Spleen (tissue), 11 donors: ENCODE data around the gene SNX11. TPM values are rescaled to one million over a fixed set of nuclear protein-coding genes. Genes with fewer than 3 reads are reported as not detected.
A peak's percentile ranks its signal among the peaks of the same experiment; 100 is the strongest.

Experiments used
- DNase-seq: peaks from one replicate; pipeline ENCODE4 v3.0.0-alpha.2; 2020
- H3K27ac ChIP-seq, 8 donors: fragments of 200-600 bp; sonication (generic) in 7 of 8; 1 replicate in 4 of 8; 2 replicates in 4 of 8; pipeline versions ENCODE4 v1.5.0 to v1.8.0; 2016 to 2021; ENCODE audit warnings: inconsistent platforms in 4 of 8, mild to moderate bottlenecking in 4 of 8, moderate library complexity in 1 of 8
- H3K27me3 ChIP-seq, 7 donors: fragments of 200-600 bp; sonication (generic) in 6 of 7; replicated peaks in 1 of 7; 1 replicate in 4 of 7; 2 replicates in 3 of 7; pipeline versions ENCODE4 v1.5.0 to v1.8.0; 2016 to 2021; ENCODE audit warnings: inconsistent platforms in 3 of 7, mild to moderate bottlenecking in 1 of 7
- H3K36me3 ChIP-seq, 6 donors: fragments of 200-600 bp; sonication (generic) in 5 of 6; 1 replicate in 4 of 6; 2 replicates in 2 of 6; pipeline versions ENCODE4 v1.5.0 to v1.8.0; 2016 to 2021; ENCODE audit warnings: inconsistent platforms in 2 of 6
- H3K4me1 ChIP-seq, 6 donors: fragments of 200-600 bp; sonication (generic) in 5 of 6; 1 replicate in 3 of 6; 2 replicates in 3 of 6; pipeline versions ENCODE4 v1.5.0 to v1.8.0; 2016 to 2021; ENCODE audit warnings: inconsistent platforms in 3 of 6
- H3K4me3 ChIP-seq, 8 donors: fragments of 200-600 bp; sonication (generic) in 7 of 8; 1 replicate in 4 of 8; 2 replicates in 4 of 8; pipeline versions ENCODE4 v1.5.0 to v1.8.0; 2016 to 2021; ENCODE audit warnings: inconsistent platforms in 4 of 8, mild to moderate bottlenecking in 4 of 8, moderate library complexity in 2 of 8
- H3K9me3 ChIP-seq, 8 donors: fragments of 200-600 bp; sonication (generic) in 7 of 8; 1 replicate in 4 of 8; 2 replicates in 4 of 8; pipeline versions ENCODE4 v1.5.0 to v1.8.0; 2016 to 2021; ENCODE audit warnings: inconsistent platforms in 4 of 8
- POLR2A ChIP-seq, 3 donors: fragments of 450-650 bp; IDR thresholded peaks; one replicate each; pipeline ENCODE4 v1.5.1; 2017; ENCODE audit warnings: antibody characterized with exemption in 3 of 3, mild to moderate bottlenecking in 1 of 3
- POLR2AphosphoS5 ChIP-seq, 3 donors: sonication (generic); formaldehyde crosslinking; IDR thresholded peaks; one replicate each; pipeline ENCODE4 v1.5.1; 2017; ENCODE audit warnings: antibody characterized with exemption in 3 of 3
- WGBS, 5 donors: extraction: QIAGEN DNeasy Blood & Tissue Kit in 3 of 5; methylation state at CpG; one replicate each; pipeline versions ENCODE4 v1.1.5 to v1.1.7; 2013 to 2018; 5-methylcytosine and 5-hydroxymethylcytosine counted together
- intact Hi-C: fragments of 100-400 bp; cut with DNase I; formaldehyde crosslinking; loops from one replicate; pipeline ENCODE4 v1.15.0; 2023; ENCODE audit warnings: low total_unique reads
- polyA plus RNA-seq, 3 donors: library from polyadenylated mRNA; stranded (reverse); fragments of 200-250 nt; gene quantifications; one replicate each; pipeline ENCODE4 v1.2.1, GENCODE V29; 2013
- total RNA-seq, 7 donors: library from RNA; depleted of rRNA in 3 of 7; stranded (reverse); fragments of >200 nt in 3 of 7; fragmentation: NEBNext Ultra II Directional in 4 of 7; extraction: Animal tissue kit (Norgen Biotek cat#: 25700) in 4 of 7; gene quantifications; one replicate each; pipeline versions ENCODE4 v1.1.0 to v1.2.1, GENCODE V29; 2016 to 2021
- TF ChIP-seq, protein P1 (sequence below), 11 experiments: fragments of 200-600 bp in 7 of 11; fragments of 450-650 bp in 4 of 11; sonication (generic) in 4 of 11; IDR thresholded peaks in 8 of 11; conservative IDR thresholded peaks in 3 of 11; 1 replicate in 7 of 11; 2 replicates in 4 of 11; pipeline versions ENCODE4 v1.4.0 to v1.8.0; 2016 to 2021; ENCODE audit warnings: antibody characterized with exemption in 11 of 11, inconsistent platforms in 4 of 11, mild to moderate bottlenecking in 1 of 11
- donor health status: healthy with polysubstance abuse.
- donor health status: DM: no; HTN: no; CAD: no; lungs with moderate emphysema.
- donor health status: DM: no; HTN: no; CAD: no.
- donor health status: Bipolar disorder and iron deficiency.
- donor health status: healthy.
- donor health status: DM: no; HTN: no; CAD: no.
- donor health status: DM: yes; HTN: yes; CAD: no.

Gene SNX11
- total and polyA plus RNA-seq, 10 donors = 17.6 to 45.4 (median 34.9) TPM

DNA sequence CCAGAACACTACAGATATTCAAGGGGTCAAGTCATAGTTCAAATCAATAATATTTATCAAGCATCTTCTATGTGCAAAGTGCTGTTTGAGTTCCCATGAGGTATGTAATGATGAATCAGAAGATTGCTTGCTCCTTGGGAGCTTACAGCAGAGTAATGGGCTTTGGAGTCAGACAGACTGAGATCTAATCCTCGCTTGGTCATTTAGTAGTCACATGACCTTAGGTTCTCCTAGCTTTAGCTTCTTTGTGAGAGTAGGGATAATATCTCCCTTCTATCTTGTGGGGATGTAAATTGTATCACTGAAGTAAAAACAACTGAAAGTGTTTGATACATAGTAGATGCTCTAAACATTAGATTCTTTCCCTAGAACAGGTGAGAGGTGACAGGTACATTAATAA lies 30.1 kb downstream of the SNX11 start:
- Histone ChIP-seq H3K36me3 (peaks cover 0 to 13% (median 0%) of the 10 kb centered on the region in 6 donors), H3K4me1 (peaks cover 0 to 10% (median 2%) of the 10 kb centered on the region in 6 donors), H3K9me3 (no peaks in the 10 kb centered on the region), H3K27me3 (no peaks in the 10 kb centered on the region), H3K27ac (no peak overlapping the region), H3K4me3 (no peak overlapping the region)
- TF ChIP-seq, protein P1, sequence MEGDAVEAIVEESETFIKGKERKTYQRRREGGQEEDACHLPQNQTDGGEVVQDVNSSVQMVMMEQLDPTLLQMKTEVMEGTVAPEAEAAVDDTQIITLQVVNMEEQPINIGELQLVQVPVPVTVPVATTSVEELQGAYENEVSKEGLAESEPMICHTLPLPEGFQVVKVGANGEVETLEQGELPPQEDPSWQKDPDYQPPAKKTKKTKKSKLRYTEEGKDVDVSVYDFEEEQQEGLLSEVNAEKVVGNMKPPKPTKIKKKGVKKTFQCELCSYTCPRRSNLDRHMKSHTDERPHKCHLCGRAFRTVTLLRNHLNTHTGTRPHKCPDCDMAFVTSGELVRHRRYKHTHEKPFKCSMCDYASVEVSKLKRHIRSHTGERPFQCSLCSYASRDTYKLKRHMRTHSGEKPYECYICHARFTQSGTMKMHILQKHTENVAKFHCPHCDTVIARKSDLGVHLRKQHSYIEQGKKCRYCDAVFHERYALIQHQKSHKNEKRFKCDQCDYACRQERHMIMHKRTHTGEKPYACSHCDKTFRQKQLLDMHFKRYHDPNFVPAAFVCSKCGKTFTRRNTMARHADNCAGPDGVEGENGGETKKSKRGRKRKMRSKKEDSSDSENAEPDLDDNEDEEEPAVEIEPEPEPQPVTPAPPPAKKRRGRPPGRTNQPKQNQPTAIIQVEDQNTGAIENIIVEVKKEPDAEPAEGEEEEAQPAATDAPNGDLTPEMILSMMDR (IDR thresholded peaks at IDR 0.05 in 8 of 11, conservative IDR thresholded peaks at IDR 0.05 in 3 of 11) = no peak
- TF ChIP-seq POLR2AphosphoS5 (IDR thresholded peaks at IDR 0.05) = no peak
- TF ChIP-seq POLR2A (IDR thresholded peaks at IDR 0.05) = no peak
- intact Hi-C loops = no loop called here
- WGBS, 5 donors = 81 to 87% (median 82%) methylated on average over 1 of the region's 1 CpG
- no peak for DNase-seq

DNA sequence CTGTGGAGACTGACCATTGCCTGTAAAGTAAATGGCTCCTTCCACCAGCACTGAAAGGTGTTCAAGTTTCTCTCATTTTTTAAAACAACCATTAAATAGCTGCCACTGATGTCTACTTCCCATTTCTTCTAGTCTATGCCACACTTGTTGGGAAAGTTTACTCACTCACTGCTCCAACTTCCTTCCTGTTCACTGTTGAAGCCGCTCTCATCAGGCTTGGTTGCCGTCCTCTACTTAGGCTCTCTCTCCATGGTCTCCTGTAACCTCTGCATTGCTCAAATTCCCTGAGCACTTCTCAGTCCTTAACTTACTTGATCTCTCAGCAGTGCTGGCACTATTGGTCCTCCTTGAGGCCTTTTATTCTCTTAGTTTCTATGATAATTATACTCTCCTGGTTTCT lies 32.4 kb downstream of the SNX11 start:
- Histone ChIP-seq H3K4me1 (peaks cover 0 to 10% (median 2%) of the 10 kb centered on the region in 6 donors), H3K27me3 (peaks cover 0 to 17% (median 0%) of the 10 kb centered on the region in 7 donors), H3K27ac (peak overlapping the region in 1 of 8 donors; percentile 30), H3K9me3 (no peaks in the 10 kb centered on the region), H3K36me3 (peaks cover 0 to 19% (median 0%) of the 10 kb centered on the region in 6 donors), H3K4me3 (no peak overlapping the region)
- DNase-seq = no peak
- intact Hi-C loops = no loop called here
- TF ChIP-seq, protein P1 (IDR thresholded peaks at IDR 0.05 in 8 of 11, conservative IDR thresholded peaks at IDR 0.05 in 3 of 11) = no peak
- TF ChIP-seq POLR2AphosphoS5 (IDR thresholded peaks at IDR 0.05) (no peak), POLR2A (IDR thresholded peaks at IDR 0.05) (no peak)
- WGBS, 5 donors = 19 to 34% (median 22%) methylated on average over 2 of the region's 2 CpGs

DNA sequence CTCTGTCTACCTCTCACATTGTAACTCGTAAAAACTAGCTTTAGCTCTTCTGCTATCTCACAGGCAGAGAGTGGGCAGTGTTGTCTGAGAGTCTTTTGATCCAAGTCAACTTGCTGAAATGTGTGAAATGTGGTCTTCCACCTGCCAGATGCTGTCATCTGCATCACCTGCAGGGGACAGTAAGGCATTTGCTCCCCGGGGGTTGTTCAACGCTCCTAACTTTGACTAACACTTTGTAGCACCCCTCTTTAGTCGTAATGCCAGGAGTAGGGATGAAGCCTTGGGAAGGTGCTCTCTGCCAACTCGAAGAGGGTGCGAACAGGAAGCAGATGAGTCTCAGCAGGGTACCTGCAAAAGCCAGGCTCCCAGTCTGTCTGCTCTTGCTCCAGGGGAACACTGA lies 36.1 kb downstream of the SNX11 start:
- Histone ChIP-seq H3K9me3 (no peaks in the 10 kb centered on the region), H3K27ac (no peak overlapping the region), H3K4me3 (no peak overlapping the region), H3K4me1 (peaks cover 0 to 10% (median 2%) of the 10 kb centered on the region in 6 donors), H3K27me3 (peaks cover 0 to 32% (median 1%) of the 10 kb centered on the region in 7 donors), H3K36me3 (peaks cover 0 to 28% (median 0%) of the 10 kb centered on the region in 6 donors)
- 62 to 76% (median 66%) methylated on average over 6 of the region's 6 CpGs for WGBS, 5 donors
- DNase-seq = no peak
- TF ChIP-seq, protein P1 (IDR thresholded peaks at IDR 0.05 in 8 of 11, conservative IDR thresholded peaks at IDR 0.05 in 3 of 11) = no peak
- TF ChIP-seq POLR2AphosphoS5 (IDR thresholded peaks at IDR 0.05) (no peak), POLR2A (IDR thresholded peaks at IDR 0.05) (no peak)
- intact Hi-C loops = no loop called here

DNA sequence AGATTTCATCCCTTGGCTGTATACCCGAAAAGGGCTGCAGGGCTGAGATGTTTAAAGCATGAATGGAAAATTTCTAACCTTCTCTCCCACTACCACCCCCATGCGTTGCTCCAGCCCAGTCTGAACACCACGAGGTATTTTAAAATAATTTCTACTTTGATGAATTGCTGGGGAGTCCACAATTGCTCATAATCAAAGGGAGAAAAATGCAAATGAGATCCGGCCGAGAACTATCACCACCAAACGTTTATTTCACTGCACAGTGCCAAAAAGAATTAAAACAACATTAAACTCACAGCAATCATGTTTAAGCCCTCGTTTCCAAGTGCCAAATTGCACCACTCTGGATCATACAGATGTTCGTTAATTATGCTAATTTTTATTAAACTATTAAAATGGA lies 36.7 kb downstream of the SNX11 start:
- intact Hi-C loops = no loop called here
- peaks cover 0 to 34% (median 0%) of the 10 kb centered on the region in 6 donors for H3K36me3 ChIP-seq

More for the DNA sequence above, 36.7 kb downstream of the SNX11 start:
- H3K27me3 ChIP-seq = peaks cover 0 to 38% (median 7%) of the 10 kb centered on the region in 7 donors
- no peak for DNase-seq
- 65 to 79% (median 68%) methylated on average over 8 of the region's 8 CpGs for WGBS, 5 donors
- peaks cover 0 to 10% (median 2%) of the 10 kb centered on the region in 6 donors for H3K4me1 ChIP-seq
- H3K4me3 ChIP-seq = no peak overlapping the region
- no peaks in the 10 kb centered on the region for H3K9me3 ChIP-seq
- TF ChIP-seq, protein P1 (IDR thresholded peaks at IDR 0.05 in 8 of 11, conservative IDR thresholded peaks at IDR 0.05 in 3 of 11) = no peak
- TF ChIP-seq POLR2A (IDR thresholded peaks at IDR 0.05) = no peak
- no peak for TF ChIP-seq POLR2AphosphoS5 (IDR thresholded peaks at IDR 0.05)
- no peak overlapping the region for H3K27ac ChIP-seq
